ENCODE measurements around the gene INHBB.
"Not testable (repeated sequence)": the region's sequence is repeated elsewhere in the genome, so short reads cannot be mapped to it uniquely, and the experiment has no call there.

The INHBB gene

GRCh38 chr2:120346026-120346666 is at the start of gene INHBB:
INHBB (plus strand) TSS chr2:120346136; CDS start chr2:120346189, 53 bp downstream.
- DNase-seq (ENCODE audit: low read depth), result no peak

GRCh38 chr2:120298173-120298835 is 47.6 kb upstream of the INHBB start:
- no peak for DNase-seq (ENCODE audit: low read depth)

- no peak for DNase-seq (ENCODE audit: low read depth)
Observed at GRCh38 chr2:120299004-120299403, 46.9 kb upstream of the INHBB start.

- DNase-seq (ENCODE audit: low read depth), result no peak
Observed at GRCh38 chr2:120299561-120299960, 46.4 kb upstream of the INHBB start.

- DNase-seq (ENCODE audit: low read depth), result no peak
Observed at GRCh38 chr2:120300385-120300784, 45.6 kb upstream of the INHBB start.

GRCh38 chr2:120301284-120301683 is 44.7 kb upstream of the INHBB start:
- DNase-seq (ENCODE audit: low read depth), result no peak

GRCh38 chr2:120302301-120302700 is 43.6 kb upstream of the INHBB start:
- DNase-seq (ENCODE audit: low read depth), result no peak

GRCh38 chr2:120303177-120303576 is 42.8 kb upstream of the INHBB start:
- DNase-seq (ENCODE audit: low read depth), result no peak

GRCh38 chr2:120305296-120305695 is 40.6 kb upstream of the INHBB start:
- no peak for DNase-seq (ENCODE audit: low read depth)

- DNase-seq (ENCODE audit: low read depth), result no peak
Observed at GRCh38 chr2:120305937-120306490, 39.9 kb upstream of the INHBB start.

GRCh38 chr2:120307482-120307881 is 38.5 kb upstream of the INHBB start:
- no peak for DNase-seq (ENCODE audit: low read depth)

- no peak for DNase-seq (ENCODE audit: low read depth)
Observed at GRCh38 chr2:120308038-120308910, 37.7 kb upstream of the INHBB start.

- no peak for DNase-seq (ENCODE audit: low read depth)
Observed at GRCh38 chr2:120310136-120310535, 35.8 kb upstream of the INHBB start.

GRCh38 chr2:120310841-120311240 is 35.1 kb upstream of the INHBB start:
- DNase-seq (ENCODE audit: low read depth), result not testable (repeated sequence)

- DNase-seq (ENCODE audit: low read depth), result no peak
Observed at GRCh38 chr2:120312076-120312475, 33.9 kb upstream of the INHBB start.

- DNase-seq (ENCODE audit: low read depth), result peak; percentile 63
Observed at GRCh38 chr2:120312860-120313694, 32.9 kb upstream of the INHBB start.

- DNase-seq (ENCODE audit: low read depth), result no peak
Observed at GRCh38 chr2:120313695-120314615, 32.0 kb upstream of the INHBB start.

GRCh38 chr2:120314690-120315366 is 31.1 kb upstream of the INHBB start:
- DNase-seq (ENCODE audit: low read depth), result no peak

- DNase-seq (ENCODE audit: low read depth), result no peak
Observed at GRCh38 chr2:120315367-120316033, 30.4 kb upstream of the INHBB start.

Measured in stimulated activated CD8-positive, alpha-beta memory T cell treated with anti-CD3 and anti-CD28 coated beads, Interleukin-7, amount 100 ng/mL, for 24 hours (primary cell).